Measurements from ENCODE around the gene MRPL14. TPM values are rescaled to one million over a fixed set of nuclear protein-coding genes. Genes with fewer than 3 reads are reported as not detected.
A peak's percentile ranks its signal among the peaks of the same experiment; 100 is the strongest.

The MRPL14 gene
- total and polyA plus RNA-seq, 12 donors, result 29.9 to 89.7 (median 41.4) TPM

GRCh38 chr6:44071670-44072451 is 55.4 kb downstream of the MRPL14 start:
- H3K36me3 ChIP-seq, result no peaks in the 10 kb centered on the region
- H3K4me1 ChIP-seq, result peaks cover 29 to 60% (median 38%) of the 10 kb centered on the region in 9 donors
- H3K27ac ChIP-seq, result peak overlapping the region in 9 of 10 donors; percentile 23 to 93 (median 83)
- DNase-seq (no peak), ATAC-seq (no peak)
- peaks cover 0 to 9% (median 0%) of the 10 kb centered on the region in 7 donors for H3K27me3 ChIP-seq
- TF ChIP-seq CTCF (IDR thresholded peaks at IDR 0.05), result no peak
- 77 to 86% methylated on average over 8 of the region's 8 CpGs for WGBS, 2 donors
- no peaks in the 10 kb centered on the region for H3K9me3 ChIP-seq
- H3K4me3 ChIP-seq, result no peak overlapping the region
- intact Hi-C loops (cut with DNase I), result loop anchor here in 5 of 10 donors (2.0 to 10.0 kb wide), 10 partner anchors 57 to 467 kb away; partner anchors contain the start of gene VEGFA (in 1 of the 5)

- Histone ChIP-seq H3K36me3 (no peaks in the 10 kb centered on the region), H3K4me1 (peaks cover 13 to 57% (median 23%) of the 10 kb centered on the region in 9 donors), H3K9me3 (no peaks in the 10 kb centered on the region), H3K4me3 (no peak overlapping the region), H3K27ac (no peak overlapping the region), H3K27me3 (no peaks in the 10 kb centered on the region)
- intact Hi-C loops (cut with DNase I), result loop anchor here in 1 of 10 donors (10.0 kb wide), 1 partner anchor 224 kb away; no protein-coding TSS in a partner anchor
- no peak for TF ChIP-seq CTCF (IDR thresholded peaks at IDR 0.05)
- no peak for ATAC-seq
- WGBS, 2 donors, result 84 to 90% methylated on average over 5 of the region's 5 CpGs
- no peak for DNase-seq
Observed at GRCh38 chr6:44068607-44069296, 58.5 kb downstream of the MRPL14 start.

GRCh38 chr6:44067173-44068139 is 59.8 kb downstream of the MRPL14 start:
- intact Hi-C loops (cut with DNase I), result loop anchor here in 1 of 10 donors (10.0 kb wide), 1 partner anchor 223 kb away; no protein-coding TSS in a partner anchor
- 69 to 77% methylated on average over 7 of the region's 7 CpGs for WGBS, 2 donors
- no peak for DNase-seq
- H3K36me3 ChIP-seq, result no peaks in the 10 kb centered on the region
- H3K9me3 ChIP-seq, result no peaks in the 10 kb centered on the region
- H3K27me3 ChIP-seq, result no peaks in the 10 kb centered on the region
- TF ChIP-seq CTCF (IDR thresholded peaks at IDR 0.05), result no peak
- peak overlapping the region in 1 of 10 donors; percentile 53 for H3K27ac ChIP-seq
- ATAC-seq, result no peak
- no peak overlapping the region for H3K4me3 ChIP-seq
- peaks cover 10 to 59% (median 27%) of the 10 kb centered on the region in 9 donors for H3K4me1 ChIP-seq

Data from heart right ventricle (tissue), 16 donors.